Stomach smooth muscle (tissue), 2 donors: ENCODE data around the gene SFXN5.
"Not testable (repeated sequence)": the region's sequence is repeated elsewhere in the genome, so short reads cannot be mapped to it uniquely, and the experiment has no call there.

Experiments used
- H3K27ac ChIP-seq: one replicate; pipeline ENCODE4 v1.7.0; 2013; ENCODE audit warnings: mild to moderate bottlenecking, low read length, inconsistent platforms
- H3K27me3 ChIP-seq, 2 donors: one replicate each; pipeline ENCODE4 v1.7.0; 2013; ENCODE audit warnings: low read length in 2 of 2; ENCODE audit not compliant: insufficient read depth in 2 of 2, control insufficient read depth in 1 of 2
- H3K36me3 ChIP-seq, 2 donors: one replicate each; pipeline ENCODE4 v1.7.0; 2013; ENCODE audit warnings: low read length in 2 of 2; ENCODE audit not compliant: control insufficient read depth in 2 of 2, insufficient read depth in 2 of 2
- H3K4me1 ChIP-seq: one replicate; pipeline ENCODE4 v1.7.0; 2013; ENCODE audit warnings: low read length; ENCODE audit not compliant: control insufficient read depth, insufficient read depth
- H3K4me3 ChIP-seq, 2 donors: one replicate each; pipeline ENCODE4 v1.7.0; 2013; ENCODE audit warnings: low read length in 2 of 2
- H3K9ac ChIP-seq, 2 donors: one replicate each; pipeline ENCODE4 v1.7.0; 2013; ENCODE audit warnings: low read length in 2 of 2, mild to moderate bottlenecking in 1 of 2
- H3K9me3 ChIP-seq, 2 donors: one replicate each; pipeline ENCODE4 v1.7.0; 2013; ENCODE audit warnings: low read length in 2 of 2; ENCODE audit not compliant: control insufficient read depth in 2 of 2
- donor health status: healthy.
- donor health status: Pancreatic carcinoma.

Gene SFXN5

GRCh38 chr2:73065070-73065469 lies 6.4 kb downstream of the SFXN5 start:
- not testable (repeated sequence) for H3K4me3 ChIP-seq, H3K9ac ChIP-seq, H3K9me3 ChIP-seq, H3K27ac ChIP-seq, H3K27me3 ChIP-seq, H3K36me3 ChIP-seq
- H3K4me1 ChIP-seq: peaks cover 14% of the 10 kb centered on the region

DNA sequence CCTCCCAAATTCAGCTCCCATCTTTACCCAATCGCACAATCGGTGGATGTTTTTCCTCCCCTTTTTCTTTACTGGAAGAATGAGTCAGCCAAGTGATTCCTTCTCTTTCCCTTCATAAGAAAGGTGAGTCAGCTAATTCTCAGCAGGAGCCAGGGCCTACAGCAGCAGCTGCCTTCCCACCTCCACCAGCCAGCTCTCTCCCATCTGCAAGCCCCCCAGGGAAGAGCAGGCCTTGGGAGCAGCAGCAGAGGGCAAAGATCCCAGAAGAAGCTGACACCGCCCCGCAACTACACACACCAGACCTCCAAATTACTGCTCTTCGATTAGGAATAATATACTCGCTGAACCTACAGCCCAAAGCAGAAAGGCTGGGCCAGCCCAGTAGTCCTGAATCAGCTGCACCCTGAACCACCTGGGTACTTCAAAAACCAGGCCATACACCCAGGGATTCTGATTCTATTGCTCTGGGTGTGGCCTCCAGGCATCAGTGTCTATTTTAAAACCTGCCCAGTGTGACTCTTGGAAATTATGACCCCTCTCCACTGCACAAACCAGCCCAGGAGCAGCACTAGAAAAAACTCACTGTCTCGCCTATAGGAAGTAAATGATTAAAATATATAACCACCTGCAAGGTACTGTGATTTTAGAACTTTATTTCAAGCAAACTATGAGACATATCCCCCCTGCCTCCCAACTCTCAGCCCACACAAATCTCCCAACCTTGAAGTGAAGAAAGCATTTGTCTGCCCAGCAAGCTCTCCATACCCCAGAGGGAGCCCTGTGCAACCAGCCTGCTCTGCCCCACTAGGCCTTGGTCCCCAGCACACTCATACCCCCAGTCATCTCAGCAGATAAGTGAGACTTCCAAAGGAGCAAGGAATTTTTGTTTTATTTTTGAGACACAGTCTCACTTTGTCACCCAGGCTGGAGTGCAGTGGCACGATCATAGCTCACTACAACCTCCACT lies 7.3 kb downstream of the SFXN5 start:
- Histone ChIP-seq H3K4me1 (peaks cover 5% of the 10 kb centered on the region), H3K9me3 (no peaks in the 10 kb centered on the region), H3K9ac (no peak overlapping the region), H3K36me3 (no peaks in the 10 kb centered on the region), H3K27me3 (no peaks in the 10 kb centered on the region), H3K4me3 (no peak overlapping the region), H3K27ac (no peak overlapping the region)

DNA sequence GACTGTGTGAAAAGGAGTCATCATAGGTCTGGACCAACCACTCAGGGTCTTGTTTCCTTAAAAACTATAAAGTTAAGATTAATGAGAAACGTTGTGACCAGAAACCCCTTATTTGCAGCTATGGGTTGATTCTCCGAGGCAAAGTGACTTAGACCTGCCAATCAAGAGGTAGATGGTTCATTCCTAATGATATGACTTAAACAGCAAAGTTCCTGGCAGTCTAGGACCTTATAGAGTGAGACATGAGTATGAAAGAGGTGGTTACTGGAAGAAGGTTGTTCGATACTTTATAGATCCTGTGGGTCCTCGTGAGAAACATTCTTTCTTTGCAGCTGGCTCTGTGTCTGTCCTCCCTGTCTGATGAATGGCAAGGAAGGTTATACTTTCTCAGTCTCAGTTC lies 8.0 kb downstream of the SFXN5 start:
- no peaks in the 10 kb centered on the region for H3K27me3 ChIP-seq
- H3K4me1 ChIP-seq: peaks cover 1% of the 10 kb centered on the region
- no peaks in the 10 kb centered on the region for H3K9me3 ChIP-seq
- peaks cover 0 to under 1% of the 10 kb centered on the region in 2 donors for H3K36me3 ChIP-seq
- H3K9ac ChIP-seq: no peak overlapping the region
- H3K4me3 ChIP-seq: no peak overlapping the region
- H3K27ac ChIP-seq: no peak overlapping the region

GRCh38 chr2:73059106-73059505 lies 12.4 kb downstream of the SFXN5 start:
- Histone ChIP-seq H3K27me3 (no peaks in the 10 kb centered on the region), H3K4me1 (no peaks in the 10 kb centered on the region), H3K36me3 (peaks cover 7 to 16% of the 10 kb centered on the region in 2 donors), H3K27ac (no peak overlapping the region), H3K9ac (no peak overlapping the region), H3K9me3 (no peaks in the 10 kb centered on the region), H3K4me3 (no peak overlapping the region)

GRCh38 chr2:73054980-73055379 lies 16.5 kb downstream of the SFXN5 start:
- Histone ChIP-seq H3K27me3 (no peaks in the 10 kb centered on the region), H3K9me3 (no peaks in the 10 kb centered on the region), H3K4me3 (no peak overlapping the region), H3K27ac (no peak overlapping the region), H3K4me1 (no peaks in the 10 kb centered on the region), H3K9ac (no peak overlapping the region), H3K36me3 (peaks cover 7 to 16% of the 10 kb centered on the region in 2 donors)

- Histone ChIP-seq H3K4me3 (no peak overlapping the region), H3K27ac (no peak overlapping the region), H3K36me3 (peaks cover 7 to 16% of the 10 kb centered on the region in 2 donors), H3K9ac (no peak overlapping the region), H3K4me1 (no peaks in the 10 kb centered on the region), H3K27me3 (no peaks in the 10 kb centered on the region), H3K9me3 (no peaks in the 10 kb centered on the region)
Measured at GRCh38 chr2:73053316-73054114, 18.0 kb downstream of the SFXN5 start.

- Histone ChIP-seq H3K4me3 (no peak overlapping the region), H3K27me3 (no peaks in the 10 kb centered on the region), H3K4me1 (no peaks in the 10 kb centered on the region), H3K36me3 (peaks cover 0 to 6% of the 10 kb centered on the region in 2 donors), H3K9me3 (no peaks in the 10 kb centered on the region), H3K27ac (no peak overlapping the region), H3K9ac (no peak overlapping the region)
Measured at GRCh38 chr2:73050121-73050545, 21.4 kb downstream of the SFXN5 start.

- Histone ChIP-seq H3K36me3 (peaks cover 0 to 6% of the 10 kb centered on the region in 2 donors), H3K4me1 (no peaks in the 10 kb centered on the region), H3K27me3 (no peaks in the 10 kb centered on the region), H3K9me3 (no peaks in the 10 kb centered on the region), H3K27ac (no peak overlapping the region), H3K4me3 (no peak overlapping the region), H3K9ac (no peak overlapping the region)
Measured at GRCh38 chr2:73043929-73044832, 27.3 kb downstream of the SFXN5 start.

DNA sequence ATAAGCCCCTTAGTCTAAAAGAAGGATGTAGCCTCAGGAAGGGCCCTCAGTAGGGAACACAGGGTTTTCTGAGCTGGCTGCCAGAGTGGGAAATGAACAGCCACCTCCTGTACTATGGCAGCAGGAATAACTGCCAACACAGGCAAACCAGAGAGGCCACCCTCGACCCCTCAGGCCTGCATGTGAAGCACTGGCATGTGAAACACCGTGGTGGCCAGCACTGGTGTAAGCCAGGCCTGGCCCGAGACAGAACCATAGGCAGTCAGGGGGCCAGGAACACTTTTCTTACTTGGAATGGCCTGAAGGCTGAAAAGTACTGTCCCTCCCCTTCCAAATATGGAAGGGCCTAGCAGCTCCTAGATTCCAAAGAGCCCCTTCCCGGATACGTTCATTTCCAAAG lies 28.2 kb downstream of the SFXN5 start:
- Histone ChIP-seq H3K27me3 (no peaks in the 10 kb centered on the region), H3K4me1 (no peaks in the 10 kb centered on the region), H3K9ac (no peak overlapping the region), H3K27ac (no peak overlapping the region), H3K9me3 (no peaks in the 10 kb centered on the region), H3K36me3 (peaks cover 0 to 6% of the 10 kb centered on the region in 2 donors), H3K4me3 (no peak overlapping the region)

DNA sequence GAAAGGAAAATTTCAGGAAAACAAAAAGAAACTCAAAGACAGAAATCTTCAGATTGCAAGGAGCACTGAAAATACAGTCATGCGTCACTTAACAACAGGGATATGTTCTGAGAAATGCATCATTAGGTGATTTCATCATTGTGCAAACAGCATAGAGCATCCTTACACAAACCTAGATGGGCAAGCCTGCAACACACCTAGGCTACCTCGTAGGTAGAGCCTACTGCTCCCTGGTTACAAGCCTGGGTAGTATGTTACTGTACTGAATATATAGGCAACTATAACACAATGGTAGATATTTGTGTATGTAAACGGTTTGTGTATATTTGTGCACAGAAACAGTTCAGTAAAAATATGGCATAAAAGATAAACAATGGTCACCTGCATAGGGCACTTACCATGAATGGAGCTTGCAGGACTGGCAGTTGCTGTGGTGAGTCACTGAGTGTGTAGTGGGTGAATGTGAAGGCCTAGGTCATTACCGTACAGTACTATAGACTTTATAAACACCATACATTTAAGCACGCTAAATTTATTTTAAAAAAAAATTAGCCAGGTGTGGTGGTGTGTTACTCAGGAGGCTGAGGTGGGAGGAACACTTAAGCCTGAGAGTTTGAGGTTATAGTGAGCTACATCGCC lies 33.4 kb downstream of the SFXN5 start:
- H3K9me3 ChIP-seq: no peaks in the 10 kb centered on the region
- H3K9ac ChIP-seq: no peak overlapping the region
- H3K36me3 ChIP-seq: peaks cover 0 to 7% of the 10 kb centered on the region in 2 donors
- H3K4me3 ChIP-seq: no peak overlapping the region
- H3K27me3 ChIP-seq: no peaks in the 10 kb centered on the region
- no peaks in the 10 kb centered on the region for H3K4me1 ChIP-seq
- no peak overlapping the region for H3K27ac ChIP-seq
